SJSA1 (cell line): ENCODE measurements around the gene ZNRF3. TPM values are rescaled to one million over a fixed set of nuclear protein-coding genes. Genes with fewer than 3 reads are reported as not detected.
"Not testable (repeated sequence)": the region's sequence is repeated elsewhere in the genome, so short reads cannot be mapped to it uniquely, and the experiment has no call there.

ENCODE experiments used
- DNase-seq, 2 experiments: peaks; one replicate each; pipeline ENCODE4 v3.0.0-alpha.2; 2015 to 2020; ENCODE audit warnings: low spot score in 2 of 2, low read depth in 1 of 2
- H3K27ac ChIP-seq: fragments of 250-450 bp; sonication (Bioruptor Pico); 2 replicates; pipeline ENCODE4 v1.5.1; 2020; ENCODE audit warnings: mild to moderate bottlenecking, moderate library complexity
- H3K27me3 ChIP-seq: fragments of 250-450 bp; sonication (Bioruptor Pico); replicated peaks from 2 replicates; pipeline ENCODE4 v1.5.1; 2020; ENCODE audit warnings: mild to moderate bottlenecking, moderate library complexity
- H3K36me3 ChIP-seq: fragments of 250-450 bp; sonication (Bioruptor Pico); 2 replicates; pipeline ENCODE4 v1.5.1; 2020; ENCODE audit warnings: mild to moderate bottlenecking
- H3K4me1 ChIP-seq: fragments of 250-450 bp; sonication (Bioruptor Pico); replicated peaks from 2 replicates; pipeline ENCODE4 v1.6.1; 2021; ENCODE audit warnings: mild to moderate bottlenecking
- H3K4me3 ChIP-seq: fragments of 250-450 bp; sonication (Bioruptor Pico); 2 replicates; pipeline ENCODE4 v1.5.1; 2020; ENCODE audit warnings: mild to moderate bottlenecking
- H3K9me3 ChIP-seq: fragments of 250-450 bp; sonication (Bioruptor Pico); replicated peaks from 2 replicates; pipeline ENCODE4 v1.5.1; 2020; ENCODE audit warnings: mild to moderate bottlenecking
- total RNA-seq: library from RNA; depleted of rRNA; stranded (reverse); fragments of >200 nt; shearing (Covaris generic); gene quantifications from 2 replicates; pipeline ENCODE4 v1.2.3, GENCODE V29; 2014

ZNRF3 gene
- total RNA-seq, 1 experiment from 2014 or later = 6.0 TPM

- no peak for DNase-seq
- H3K4me1 ChIP-seq = no peaks in the 10 kb centered on the region
- H3K4me3 ChIP-seq = no peak overlapping the region
Measured at GRCh38 chr22:28937206-28938025, 54.0 kb downstream of the ZNRF3 start.

GRCh38 chr22:28938286-28938833 is 55.0 kb downstream of the ZNRF3 start:
- no peaks in the 10 kb centered on the region for H3K27me3 ChIP-seq
- H3K36me3 ChIP-seq = no peaks in the 10 kb centered on the region; the same call in 1 of the 2 replicates
- no peak overlapping the region for H3K27ac ChIP-seq
- H3K4me1 ChIP-seq = no peaks in the 10 kb centered on the region
- no peak for DNase-seq
- no peak overlapping the region for H3K4me3 ChIP-seq
- H3K9me3 ChIP-seq = no peaks in the 10 kb centered on the region

More at GRCh38 chr22:28937206-28938025, 54.0 kb downstream of the ZNRF3 start:
- Histone ChIP-seq H3K27ac (no peak overlapping the region), H3K27me3 (no peaks in the 10 kb centered on the region), H3K36me3 (no peaks in the 10 kb centered on the region; the same call in 1 of the 2 replicates), H3K9me3 (no peaks in the 10 kb centered on the region)

- H3K4me1 ChIP-seq = no peaks in the 10 kb centered on the region
- no peaks in the 10 kb centered on the region for H3K9me3 ChIP-seq
- no peak overlapping the region for H3K27ac ChIP-seq
- no peaks in the 10 kb centered on the region for H3K27me3 ChIP-seq
- no peak for DNase-seq
- H3K36me3 ChIP-seq = no peaks in the 10 kb centered on the region; the same call in 1 of the 2 replicates
- no peak overlapping the region for H3K4me3 ChIP-seq
Measured at GRCh38 chr22:28939394-28939793, 56.0 kb downstream of the ZNRF3 start.

- DNase-seq = no peak
- Histone ChIP-seq H3K27ac (no peak overlapping the region), H3K4me1 (no peaks in the 10 kb centered on the region), H3K36me3 (no peaks in the 10 kb centered on the region; the same call in 1 of the 2 replicates), H3K9me3 (no peaks in the 10 kb centered on the region), H3K4me3 (no peak overlapping the region), H3K27me3 (no peaks in the 10 kb centered on the region)
Measured at GRCh38 chr22:28939932-28940331, 56.6 kb downstream of the ZNRF3 start.

- DNase-seq = no peak
- H3K27me3 ChIP-seq = no peaks in the 10 kb centered on the region
- no peaks in the 10 kb centered on the region for H3K9me3 ChIP-seq
- H3K27ac ChIP-seq = no peak overlapping the region
- H3K36me3 ChIP-seq = no peaks in the 10 kb centered on the region; the same call in 1 of the 2 replicates
- H3K4me3 ChIP-seq = no peak overlapping the region
- no peaks in the 10 kb centered on the region for H3K4me1 ChIP-seq
Measured at GRCh38 chr22:28940441-28940840, 57.1 kb downstream of the ZNRF3 start.

GRCh38 chr22:28942333-28942732 is 59.0 kb downstream of the ZNRF3 start:
- no peaks in the 10 kb centered on the region; the same call in 1 of the 2 replicates for H3K36me3 ChIP-seq
- no peaks in the 10 kb centered on the region for H3K9me3 ChIP-seq
- no peaks in the 10 kb centered on the region for H3K4me1 ChIP-seq
- H3K27ac ChIP-seq = no peak overlapping the region
- no peak for DNase-seq
- no peak overlapping the region for H3K4me3 ChIP-seq
- H3K27me3 ChIP-seq = no peaks in the 10 kb centered on the region

GRCh38 chr22:28942801-28943500 is 59.6 kb downstream of the ZNRF3 start:
- no peak overlapping the region for H3K27ac ChIP-seq
- H3K4me3 ChIP-seq = no peak overlapping the region
- H3K36me3 ChIP-seq = no peaks in the 10 kb centered on the region
- H3K4me1 ChIP-seq = no peaks in the 10 kb centered on the region
- H3K9me3 ChIP-seq = no peaks in the 10 kb centered on the region
- DNase-seq = no peak
- H3K27me3 ChIP-seq = no peaks in the 10 kb centered on the region

GRCh38 chr22:28943501-28943879 is 60.1 kb downstream of the ZNRF3 start:
- no peaks in the 10 kb centered on the region for H3K4me1 ChIP-seq
- H3K4me3 ChIP-seq = no peak overlapping the region
- no peak for DNase-seq
- no peak overlapping the region for H3K27ac ChIP-seq
- H3K27me3 ChIP-seq = no peaks in the 10 kb centered on the region
- no peaks in the 10 kb centered on the region for H3K9me3 ChIP-seq
- H3K36me3 ChIP-seq = no peaks in the 10 kb centered on the region

- Histone ChIP-seq H3K4me3 (no peak overlapping the region), H3K9me3 (no peaks in the 10 kb centered on the region), H3K27me3 (no peaks in the 10 kb centered on the region), H3K4me1 (peaks cover 5% of the 10 kb centered on the region), H3K27ac (no peak overlapping the region), H3K36me3 (no peaks in the 10 kb centered on the region)
- no peak for DNase-seq
Measured at GRCh38 chr22:28947125-28947524, 63.8 kb downstream of the ZNRF3 start.

GRCh38 chr22:28948424-28948823 is 65.1 kb downstream of the ZNRF3 start:
- H3K27me3 ChIP-seq = no peaks in the 10 kb centered on the region
- H3K9me3 ChIP-seq = no peaks in the 10 kb centered on the region
- H3K36me3 ChIP-seq = no peaks in the 10 kb centered on the region
- H3K4me1 ChIP-seq = peaks cover 16% of the 10 kb centered on the region
- H3K27ac ChIP-seq = no peak overlapping the region
- DNase-seq = no peak
- no peak overlapping the region for H3K4me3 ChIP-seq

- peaks cover 17% of the 10 kb centered on the region for H3K4me1 ChIP-seq
- not testable (repeated sequence) for H3K36me3 ChIP-seq, H3K9me3 ChIP-seq, H3K27ac ChIP-seq, H3K27me3 ChIP-seq, DNase-seq, H3K4me3 ChIP-seq
Measured at GRCh38 chr22:28948860-28949551, 65.6 kb downstream of the ZNRF3 start.

GRCh38 chr22:28949788-28950187 is 66.4 kb downstream of the ZNRF3 start:
- no peak overlapping the region for H3K4me3 ChIP-seq
- DNase-seq = no peak

GRCh38 chr22:28950617-28951411 is 67.4 kb downstream of the ZNRF3 start:
- Histone ChIP-seq H3K4me1 (peaks cover 18% of the 10 kb centered on the region), H3K27ac (no peak overlapping the region), H3K4me3 (no peak overlapping the region), H3K27me3 (no peaks in the 10 kb centered on the region), H3K9me3 (no peaks in the 10 kb centered on the region), H3K36me3 (no peaks in the 10 kb centered on the region)
- DNase-seq = no peak

More at GRCh38 chr22:28949788-28950187, 66.4 kb downstream of the ZNRF3 start:
- H3K27me3 ChIP-seq = no peaks in the 10 kb centered on the region
- H3K4me1 ChIP-seq = peaks cover 17% of the 10 kb centered on the region
- H3K36me3 ChIP-seq = no peaks in the 10 kb centered on the region
- H3K9me3 ChIP-seq = no peaks in the 10 kb centered on the region
- no peak overlapping the region for H3K27ac ChIP-seq
